GM21367 (cell line): Measurements from ENCODE around the gene INSL6.
"Not testable (repeated sequence)": the region's sequence is repeated elsewhere in the genome, so short reads cannot be mapped to it uniquely, and the experiment has no call there.

Experiments used
- ATAC-seq: cut with Tn5 transposase; IDR thresholded peaks from one replicate; pipeline ENCODE4 v1.9.1; 2021; ENCODE audit not compliant: unreplicated experiment

INSL6 gene

GRCh38 chr9:5185220-5185840, at the start of gene INSL6:
Gene INSL6 (minus strand): TSS chr9:5185639. CDS start chr9:5185602, 37 bp downstream.
- ATAC-seq, result no peak

GRCh38 chr9:5231212-5231611, 45.8 kb upstream of the INSL6 start, which contains the start of gene INSL4:
Gene INSL4 (plus strand): TSS chr9:5231419. CDS start chr9:5231524, 105 bp downstream.
- ATAC-seq, result no peak

GRCh38 chr9:5230554-5230953, 45.1 kb upstream of the INSL6 start:
- ATAC-seq, result no peak

- ATAC-seq, result no peak
These were observed 19.6 kb upstream of the INSL6 start for GRCh38 chr9:5205071-5205470.

GRCh38 chr9:5195463-5195862, 10.0 kb upstream of the INSL6 start:
- ATAC-seq, result no peak

GRCh38 chr9:5193345-5193744, 7.9 kb upstream of the INSL6 start:
- no peak for ATAC-seq

GRCh38 chr9:5191985-5192384, 6.5 kb upstream of the INSL6 start:
- no peak for ATAC-seq

- no peak for ATAC-seq
These were observed 2.9 kb upstream of the INSL6 start for GRCh38 chr9:5188060-5188984.

- no peak for ATAC-seq
These were observed 1.2 kb upstream of the INSL6 start for GRCh38 chr9:5186416-5187169.

- ATAC-seq, result no peak
These were observed 663 bp downstream of the INSL6 start for GRCh38 chr9:5184776-5185175.

- ATAC-seq, result not testable (repeated sequence)
These were observed 4.8 kb downstream of the INSL6 start for GRCh38 chr9:5180631-5181030.

GRCh38 chr9:5178126-5178805, 7.2 kb downstream of the INSL6 start:
- no peak for ATAC-seq

- ATAC-seq, result no peak
These were observed 39.2 kb downstream of the INSL6 start for GRCh38 chr9:5146241-5146640.

- ATAC-seq, result no peak
These were observed 41.2 kb downstream of the INSL6 start for GRCh38 chr9:5144217-5144616.

- no peak for ATAC-seq
These were observed 45.3 kb downstream of the INSL6 start for GRCh38 chr9:5140151-5140550.

- no peak for ATAC-seq
These were observed 62.9 kb downstream of the INSL6 start for GRCh38 chr9:5122516-5122915.

GRCh38 chr9:5122116-5122515, 63.3 kb downstream of the INSL6 start:
- no peak for ATAC-seq

- ATAC-seq, result no peak
These were observed 71.3 kb downstream of the INSL6 start for GRCh38 chr9:5113994-5114748.
